Measurements from ENCODE around the gene OPHN1. TPM values are rescaled to one million over a fixed set of nuclear protein-coding genes. Genes with fewer than 3 reads are reported as not detected.

Gene OPHN1
- polyA plus RNA-seq, 1 donor: 5.6 TPM

DNA sequence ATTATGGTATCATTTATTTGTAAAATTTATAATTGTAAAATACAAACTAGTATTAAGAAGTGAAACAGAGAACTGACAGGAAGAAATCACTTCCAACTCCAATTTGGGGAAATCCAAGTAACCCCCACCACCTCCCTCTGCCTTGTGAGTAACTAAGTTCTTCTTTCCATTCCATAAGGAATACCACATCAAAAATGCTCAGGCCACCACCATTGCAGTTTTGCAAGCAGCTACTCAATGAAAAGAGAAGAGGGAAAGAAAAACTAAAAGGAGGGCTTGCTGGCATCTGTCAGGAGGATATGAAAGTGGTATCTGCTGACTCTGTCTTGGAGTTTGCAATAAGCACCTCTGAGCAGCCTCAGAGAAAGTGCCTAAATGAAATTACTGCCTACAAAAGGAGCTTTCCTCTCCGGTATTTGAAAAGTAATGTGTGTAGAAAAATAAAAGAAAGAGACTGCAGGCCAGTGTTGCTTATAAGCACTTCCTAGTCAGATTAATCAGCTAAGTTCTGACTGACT, 228.7 kb downstream of the OPHN1 start:
- no peak for DNase-seq
- no peaks in the 10 kb centered on the region for H3K9me3 ChIP-seq (ENCODE audit: control insufficient read depth, low read depth, low read length)
- no CpG with 5 or more reads among the region's 1 CpG for WGBS (ENCODE audit: insufficient coverage, low lambda C conversion rate)

DNA sequence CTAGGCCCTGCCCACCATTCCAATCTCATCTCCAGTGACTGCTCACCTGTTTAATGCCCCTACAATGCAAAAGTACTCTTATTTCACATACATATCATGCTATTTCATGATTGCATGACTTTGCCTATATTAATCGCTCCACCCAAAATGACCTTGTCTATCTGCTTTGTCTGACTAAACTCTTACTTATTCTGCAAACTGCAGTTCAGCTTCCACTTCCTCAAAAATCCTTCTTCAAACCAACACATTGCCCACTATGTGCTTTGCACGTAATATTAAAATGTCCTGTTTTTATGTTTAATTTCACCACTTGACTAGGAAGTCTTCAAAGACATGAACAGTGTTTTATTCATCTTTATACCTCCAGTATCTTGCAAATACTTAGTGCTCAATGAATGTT, 229.6 kb downstream of the OPHN1 start:
- no peak for DNase-seq
- no CpG with 5 or more reads among the region's 2 CpGs for WGBS (ENCODE audit: insufficient coverage, low lambda C conversion rate)
- no peaks in the 10 kb centered on the region for H3K4me1 ChIP-seq (ENCODE audit: control insufficient read depth, insufficient read depth, low read length)

More for the DNA sequence above, 228.7 kb downstream of the OPHN1 start:
- Histone ChIP-seq H3K27ac (ENCODE audit: low read length) (no peak overlapping the region), H3K27me3 (ENCODE audit: control insufficient read depth, insufficient read depth, low read length) (no peaks in the 10 kb centered on the region), H3K4me3 (ENCODE audit: low read length) (no peak overlapping the region), H3K4me1 (ENCODE audit: control insufficient read depth, insufficient read depth, low read length) (no peaks in the 10 kb centered on the region), H3K36me3 (ENCODE audit: control insufficient read depth, insufficient read depth, low read length) (peaks cover 5% of the 10 kb centered on the region)

DNA sequence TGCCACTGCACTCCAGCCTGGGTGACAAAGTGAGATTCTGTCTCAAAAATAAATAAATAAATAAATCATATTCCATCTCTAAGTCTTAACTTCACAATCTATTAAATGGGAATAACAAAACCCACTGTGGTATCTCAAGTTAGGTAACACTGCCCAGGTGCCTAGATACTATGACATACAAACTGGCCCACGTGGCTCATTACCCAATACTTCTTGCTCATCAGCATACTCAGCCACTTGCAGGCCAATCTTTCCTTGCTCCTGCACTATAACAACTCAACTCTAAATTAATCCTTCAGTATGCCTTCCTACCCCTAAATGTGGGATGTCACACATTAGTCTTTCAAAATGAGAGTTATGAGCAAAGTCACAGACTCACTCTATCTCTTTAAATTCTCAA, 230.1 kb downstream of the OPHN1 start:
- DNase-seq: no peak
- WGBS (ENCODE audit: insufficient coverage, low lambda C conversion rate): no CpG with 5 or more reads among the region's 1 CpG
- H3K27me3 ChIP-seq (ENCODE audit: control insufficient read depth, insufficient read depth, low read length): no peaks in the 10 kb centered on the region
- no peak overlapping the region for H3K4me3 ChIP-seq (ENCODE audit: low read length)
- H3K27ac ChIP-seq (ENCODE audit: low read length): no peak overlapping the region
- no peaks in the 10 kb centered on the region for H3K9me3 ChIP-seq (ENCODE audit: control insufficient read depth, low read depth, low read length)
- H3K36me3 ChIP-seq (ENCODE audit: control insufficient read depth, insufficient read depth, low read length): peaks cover 3% of the 10 kb centered on the region
- no peaks in the 10 kb centered on the region for H3K4me1 ChIP-seq (ENCODE audit: control insufficient read depth, insufficient read depth, low read length)

More for the DNA sequence above, 229.6 kb downstream of the OPHN1 start:
- Histone ChIP-seq H3K9me3 (ENCODE audit: control insufficient read depth, low read depth, low read length) (no peaks in the 10 kb centered on the region), H3K4me3 (ENCODE audit: low read length) (no peak overlapping the region), H3K27me3 (ENCODE audit: control insufficient read depth, insufficient read depth, low read length) (no peaks in the 10 kb centered on the region), H3K36me3 (ENCODE audit: control insufficient read depth, insufficient read depth, low read length) (peaks cover 3% of the 10 kb centered on the region), H3K27ac (ENCODE audit: low read length) (no peak overlapping the region)

DNA sequence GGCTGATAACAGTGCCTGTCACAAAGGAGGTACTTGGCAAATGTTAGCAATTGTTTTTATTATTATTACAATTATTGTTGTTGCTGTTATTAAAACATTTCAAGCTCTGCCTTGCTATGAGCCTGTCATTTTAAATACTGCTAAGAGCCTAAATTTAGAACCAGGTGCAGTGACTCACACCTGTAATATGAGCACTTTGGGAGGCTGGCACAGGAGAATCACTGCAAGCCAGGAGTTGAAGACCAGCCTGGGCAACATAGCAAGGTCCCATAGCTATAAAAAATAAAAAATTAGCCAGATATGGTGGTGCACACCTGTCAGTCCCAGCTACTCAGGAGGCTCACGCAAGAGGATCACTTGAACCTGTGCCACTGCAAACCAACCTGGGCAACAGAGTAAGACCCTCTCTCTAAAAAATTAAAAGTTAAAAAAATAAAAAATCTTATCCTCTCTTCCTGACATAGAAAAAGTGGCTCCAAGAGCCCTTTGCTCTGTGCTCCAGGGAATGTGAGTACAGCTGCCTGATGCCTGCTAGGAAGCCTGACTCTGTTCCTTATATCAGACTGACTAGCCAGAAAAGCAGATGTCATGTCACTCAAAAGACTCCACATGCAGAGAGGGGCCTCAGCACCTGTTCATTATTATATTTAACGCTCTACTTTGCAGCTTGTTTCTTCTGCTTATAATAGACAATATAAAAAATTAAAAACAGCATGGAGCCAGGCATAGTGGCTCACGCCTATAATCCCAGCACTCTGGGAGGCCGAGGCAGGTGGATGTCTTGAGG, 234.0 kb downstream of the OPHN1 start:
- no CpG with 5 or more reads among the region's 4 CpGs for WGBS (ENCODE audit: insufficient coverage, low lambda C conversion rate)
- no peak for DNase-seq
- Histone ChIP-seq H3K4me1 (ENCODE audit: control insufficient read depth, insufficient read depth, low read length) (no peaks in the 10 kb centered on the region), H3K27ac (ENCODE audit: low read length) (no peak overlapping the region), H3K9me3 (ENCODE audit: control insufficient read depth, low read depth, low read length) (no peaks in the 10 kb centered on the region), H3K36me3 (ENCODE audit: control insufficient read depth, insufficient read depth, low read length) (peaks cover 5% of the 10 kb centered on the region), H3K27me3 (ENCODE audit: control insufficient read depth, insufficient read depth, low read length) (no peaks in the 10 kb centered on the region), H3K4me3 (ENCODE audit: low read length) (no peak overlapping the region)

DNA sequence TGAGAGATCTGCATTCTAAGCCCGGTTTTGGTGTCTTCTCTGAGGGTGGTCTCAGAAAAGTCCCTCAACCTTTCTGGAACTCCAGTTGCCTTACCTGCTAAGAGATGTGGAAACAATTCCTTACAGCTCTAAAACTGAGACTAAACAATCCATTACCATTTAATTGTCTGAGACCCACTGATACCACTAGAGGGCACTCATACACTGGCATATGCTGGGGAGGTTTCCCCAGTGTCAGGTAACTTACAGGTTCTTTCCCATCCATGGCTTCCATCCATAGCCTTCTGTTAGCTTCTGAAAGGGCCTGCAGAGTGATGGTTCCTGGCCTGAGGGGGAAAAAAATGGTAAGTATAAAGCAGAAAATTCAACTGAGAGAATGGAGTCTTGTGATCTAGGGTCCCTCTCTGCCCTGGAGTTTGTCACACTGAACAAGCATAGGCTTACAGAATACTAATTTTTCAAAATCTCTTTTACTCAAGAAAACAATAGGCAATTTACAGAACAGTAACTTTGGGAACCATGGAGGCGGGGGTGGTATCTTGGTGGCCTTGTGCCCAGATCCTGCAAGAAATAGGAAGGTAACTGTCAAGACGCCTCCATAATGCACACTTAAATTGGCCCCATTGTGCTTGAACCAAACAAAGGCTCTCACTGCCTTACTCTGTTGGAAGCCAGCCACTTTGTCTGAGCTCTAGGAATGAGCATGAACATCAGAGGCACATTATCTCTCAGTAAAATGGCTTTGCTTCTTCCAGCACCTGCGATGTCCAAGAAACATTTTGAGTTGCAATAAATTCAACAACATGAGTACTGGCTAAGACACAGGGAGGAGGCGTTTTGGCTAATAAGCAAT, 236.1 kb downstream of the OPHN1 start:
- Histone ChIP-seq H3K4me3 (ENCODE audit: low read length) (no peak overlapping the region), H3K27ac (ENCODE audit: low read length) (no peak overlapping the region), H3K9me3 (ENCODE audit: control insufficient read depth, low read depth, low read length) (no peaks in the 10 kb centered on the region), H3K36me3 (ENCODE audit: control insufficient read depth, insufficient read depth, low read length) (peaks cover 5% of the 10 kb centered on the region), H3K4me1 (ENCODE audit: control insufficient read depth, insufficient read depth, low read length) (no peaks in the 10 kb centered on the region), H3K27me3 (ENCODE audit: control insufficient read depth, insufficient read depth, low read length) (no peaks in the 10 kb centered on the region)
- no CpG with 5 or more reads among the region's 5 CpGs for WGBS (ENCODE audit: insufficient coverage, low lambda C conversion rate)
- DNase-seq: peak; percentile 35 to 38

DNA sequence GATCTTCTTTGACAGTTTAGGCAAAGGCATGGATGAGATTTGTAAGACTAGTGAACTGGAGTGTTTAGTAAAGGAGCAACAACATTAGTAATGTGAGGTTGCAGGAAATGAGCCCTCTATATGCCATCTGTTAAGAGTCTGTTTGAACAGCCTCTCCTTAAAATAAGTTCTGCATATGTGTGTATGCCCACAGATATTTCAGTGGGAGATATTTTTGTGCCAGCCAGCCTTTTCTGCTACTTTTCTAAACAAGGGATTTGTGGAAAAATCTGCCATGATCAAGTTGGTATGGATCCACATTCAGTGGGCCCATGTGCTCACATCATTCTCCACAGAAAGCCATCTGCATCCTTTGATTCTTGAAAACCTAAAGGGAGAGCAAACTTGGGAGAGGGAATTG, 237.7 kb downstream of the OPHN1 start:
- no peak overlapping the region for H3K27ac ChIP-seq (ENCODE audit: low read length)
- no peak overlapping the region for H3K4me3 ChIP-seq (ENCODE audit: low read length)
- no peaks in the 10 kb centered on the region for H3K27me3 ChIP-seq (ENCODE audit: control insufficient read depth, insufficient read depth, low read length)
- no peaks in the 10 kb centered on the region for H3K9me3 ChIP-seq (ENCODE audit: control insufficient read depth, low read depth, low read length)
- peaks cover 4% of the 10 kb centered on the region for H3K36me3 ChIP-seq (ENCODE audit: control insufficient read depth, insufficient read depth, low read length)
- no peak for DNase-seq
- no peaks in the 10 kb centered on the region for H3K4me1 ChIP-seq (ENCODE audit: control insufficient read depth, insufficient read depth, low read length)

DNA sequence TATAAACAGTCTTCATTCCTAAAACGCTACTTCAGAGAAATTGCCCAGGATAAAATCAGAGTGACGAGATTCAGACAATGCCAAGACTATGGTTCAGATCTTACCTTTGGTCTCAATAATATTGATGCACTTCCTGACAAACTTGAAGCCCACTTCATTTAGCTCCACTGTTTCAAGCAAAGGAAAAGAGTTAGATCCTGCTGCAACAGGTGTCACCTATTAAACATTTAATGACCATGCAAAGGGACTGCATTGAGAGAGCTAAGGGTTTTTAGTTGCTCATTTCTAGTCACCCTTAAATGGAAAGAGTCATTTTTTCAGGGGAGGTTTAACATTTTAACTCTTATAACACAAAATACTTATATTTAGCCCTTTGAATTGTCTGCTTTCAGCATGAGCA, 239.5 kb downstream of the OPHN1 start:
- no peaks in the 10 kb centered on the region for H3K9me3 ChIP-seq (ENCODE audit: control insufficient read depth, low read depth, low read length)
- no peaks in the 10 kb centered on the region for H3K27me3 ChIP-seq (ENCODE audit: control insufficient read depth, insufficient read depth, low read length)
- no peaks in the 10 kb centered on the region for H3K4me1 ChIP-seq (ENCODE audit: control insufficient read depth, insufficient read depth, low read length)
- peaks cover 4% of the 10 kb centered on the region for H3K36me3 ChIP-seq (ENCODE audit: control insufficient read depth, insufficient read depth, low read length)
- H3K27ac ChIP-seq (ENCODE audit: low read length): no peak overlapping the region
- no CpG with 5 or more reads among the region's 2 CpGs for WGBS (ENCODE audit: insufficient coverage, low lambda C conversion rate)
- H3K4me3 ChIP-seq (ENCODE audit: low read length): no peak overlapping the region
- no peak for DNase-seq

DNA sequence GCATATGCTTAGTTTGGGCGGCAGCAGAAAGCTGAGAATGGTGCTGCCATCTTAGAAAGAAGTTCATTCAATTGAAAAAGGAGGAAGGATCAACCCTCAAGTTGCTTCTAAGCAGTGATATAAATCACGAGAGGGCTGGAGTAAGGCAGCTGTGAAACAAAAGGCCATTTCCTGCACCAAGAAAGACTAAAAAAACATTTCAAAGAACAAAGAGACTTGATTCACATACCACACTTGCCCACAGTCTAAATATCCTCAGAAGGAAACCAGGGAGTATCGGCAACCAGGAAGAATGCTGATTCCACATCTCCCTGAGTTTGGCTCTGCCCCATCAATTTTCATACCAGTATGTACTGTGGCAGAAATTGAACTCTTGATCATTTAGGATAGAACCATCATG, 240.1 kb downstream of the OPHN1 start:
- Histone ChIP-seq H3K4me1 (ENCODE audit: control insufficient read depth, insufficient read depth, low read length) (no peaks in the 10 kb centered on the region), H3K27me3 (ENCODE audit: control insufficient read depth, insufficient read depth, low read length) (no peaks in the 10 kb centered on the region), H3K36me3 (ENCODE audit: control insufficient read depth, insufficient read depth, low read length) (peaks cover 4% of the 10 kb centered on the region), H3K9me3 (ENCODE audit: control insufficient read depth, low read depth, low read length) (no peaks in the 10 kb centered on the region), H3K4me3 (ENCODE audit: low read length) (no peak overlapping the region), H3K27ac (ENCODE audit: low read length) (no peak overlapping the region)
- WGBS (ENCODE audit: insufficient coverage, low lambda C conversion rate): no CpG with 5 or more reads among the region's 3 CpGs
- DNase-seq: no peak

DNA sequence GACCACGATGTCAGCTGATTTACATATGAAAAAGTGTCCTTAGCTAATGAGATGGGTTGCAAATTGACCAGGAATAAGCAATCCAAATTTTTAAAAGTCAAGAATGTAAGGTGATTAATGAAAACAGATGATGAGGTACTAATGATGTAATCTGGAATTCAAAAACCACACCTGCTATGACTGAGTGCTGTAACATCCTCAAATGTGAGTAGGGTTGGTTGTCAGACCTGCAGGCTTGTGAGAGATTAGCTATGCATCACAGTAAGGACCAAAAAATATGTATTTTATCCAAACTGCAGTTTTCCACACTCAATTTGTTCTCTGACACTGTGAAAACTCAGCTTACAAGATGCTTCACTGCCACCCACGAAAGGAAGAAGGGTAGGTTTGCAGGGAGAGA, 242.5 kb downstream of the OPHN1 start:
- H3K4me1 ChIP-seq (ENCODE audit: control insufficient read depth, insufficient read depth, low read length): no peaks in the 10 kb centered on the region
- H3K27ac ChIP-seq (ENCODE audit: low read length): no peak overlapping the region
- WGBS (ENCODE audit: insufficient coverage, low lambda C conversion rate): no CpG with 5 or more reads among the region's 2 CpGs
- no peaks in the 10 kb centered on the region for H3K9me3 ChIP-seq (ENCODE audit: control insufficient read depth, low read depth, low read length)
- peaks cover 2% of the 10 kb centered on the region for H3K36me3 ChIP-seq (ENCODE audit: control insufficient read depth, insufficient read depth, low read length)
- DNase-seq: no peak
- H3K27me3 ChIP-seq (ENCODE audit: control insufficient read depth, insufficient read depth, low read length): no peaks in the 10 kb centered on the region
- H3K4me3 ChIP-seq (ENCODE audit: low read length): no peak overlapping the region

DNA sequence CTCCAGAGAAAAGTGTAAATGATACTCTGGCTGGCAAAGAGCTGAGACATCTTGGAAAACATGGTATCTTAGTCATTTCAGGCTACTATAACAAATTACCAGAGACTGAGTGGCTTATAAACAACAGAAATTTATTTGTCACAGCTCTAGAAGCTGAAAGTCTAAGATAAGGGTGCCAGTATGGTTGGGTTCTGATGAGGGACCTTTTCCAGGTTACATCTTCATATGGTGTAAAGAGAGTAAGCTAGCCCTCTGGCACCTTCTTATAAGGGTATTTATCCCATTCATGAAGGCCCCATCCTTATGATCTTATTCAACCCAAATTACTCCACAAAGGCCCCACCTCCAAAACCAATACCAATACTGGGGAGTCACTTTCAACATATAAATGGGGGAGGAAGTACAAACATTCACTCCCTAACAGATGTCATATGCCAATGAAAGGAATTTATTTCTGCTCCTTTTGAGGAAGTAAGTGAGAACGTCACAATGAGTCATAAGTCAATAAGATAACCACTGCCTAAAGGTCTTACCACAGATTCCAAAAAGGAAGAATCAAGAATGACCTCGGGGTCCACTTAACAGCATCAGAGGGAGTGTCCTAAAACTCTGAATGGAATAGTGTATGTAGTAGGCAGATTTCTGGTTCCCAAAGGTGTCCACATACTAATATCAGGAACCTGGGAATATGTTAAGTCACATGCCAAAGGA, 246.6 kb downstream of the OPHN1 start:
- WGBS (ENCODE audit: insufficient coverage, low lambda C conversion rate): no CpG with 5 or more reads among the region's 2 CpGs
- H3K4me3 ChIP-seq (ENCODE audit: low read length): no peak overlapping the region
- no peaks in the 10 kb centered on the region for H3K27me3 ChIP-seq (ENCODE audit: control insufficient read depth, insufficient read depth, low read length)
- H3K9me3 ChIP-seq (ENCODE audit: control insufficient read depth, low read depth, low read length): no peaks in the 10 kb centered on the region
- no peaks in the 10 kb centered on the region for H3K4me1 ChIP-seq (ENCODE audit: control insufficient read depth, insufficient read depth, low read length)
- no peak overlapping the region for H3K27ac ChIP-seq (ENCODE audit: low read length)
- H3K36me3 ChIP-seq (ENCODE audit: control insufficient read depth, insufficient read depth, low read length): peaks cover 2% of the 10 kb centered on the region
- peak in 1 of 2 donors; percentile 26 for DNase-seq

Data from large intestine (tissue), 3 donors.